ENCODE results near the gene HGFAC.
"Not testable (repeated sequence)": the region's sequence is repeated elsewhere in the genome, so short reads cannot be mapped to it uniquely, and the experiment has no call there.

Gene HGFAC

GRCh38 chr4:3440979-3441500 is 728 bp upstream of the HGFAC start:
- peak in 1 of 56 donors; percentile 28 for DNase-seq

DNA sequence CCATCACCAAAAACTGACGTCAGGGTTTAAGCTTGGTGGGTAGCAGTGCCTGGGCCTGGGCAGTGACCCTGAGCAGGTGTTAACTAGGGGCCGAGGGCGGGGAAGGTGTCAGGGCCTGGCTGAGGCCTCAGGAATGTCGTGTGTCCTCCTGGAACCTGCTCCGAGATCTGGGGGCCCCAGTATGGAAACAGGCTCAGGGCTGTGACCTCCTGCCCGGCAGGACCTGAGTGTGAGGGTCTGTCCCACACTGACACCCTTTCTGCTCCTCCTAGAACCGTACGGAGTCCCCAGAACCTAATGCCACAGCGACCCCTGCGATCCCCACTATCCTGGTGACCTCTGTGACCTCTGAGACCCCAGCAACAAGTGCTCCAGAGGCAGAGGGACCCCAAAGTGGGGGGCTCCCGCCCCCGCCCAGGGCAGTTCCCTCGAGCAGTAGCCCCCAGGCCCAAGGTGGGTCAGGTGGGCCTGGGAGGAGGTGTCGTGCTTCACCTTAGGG is 741 bp downstream of the HGFAC start:
- no peak for DNase-seq

- DNase-seq: peak in 11 of 56 donors; percentile 6 to 62 (median 22)
These were observed 1.4 kb downstream of the HGFAC start for GRCh38 chr4:3442959-3443749.

DNA sequence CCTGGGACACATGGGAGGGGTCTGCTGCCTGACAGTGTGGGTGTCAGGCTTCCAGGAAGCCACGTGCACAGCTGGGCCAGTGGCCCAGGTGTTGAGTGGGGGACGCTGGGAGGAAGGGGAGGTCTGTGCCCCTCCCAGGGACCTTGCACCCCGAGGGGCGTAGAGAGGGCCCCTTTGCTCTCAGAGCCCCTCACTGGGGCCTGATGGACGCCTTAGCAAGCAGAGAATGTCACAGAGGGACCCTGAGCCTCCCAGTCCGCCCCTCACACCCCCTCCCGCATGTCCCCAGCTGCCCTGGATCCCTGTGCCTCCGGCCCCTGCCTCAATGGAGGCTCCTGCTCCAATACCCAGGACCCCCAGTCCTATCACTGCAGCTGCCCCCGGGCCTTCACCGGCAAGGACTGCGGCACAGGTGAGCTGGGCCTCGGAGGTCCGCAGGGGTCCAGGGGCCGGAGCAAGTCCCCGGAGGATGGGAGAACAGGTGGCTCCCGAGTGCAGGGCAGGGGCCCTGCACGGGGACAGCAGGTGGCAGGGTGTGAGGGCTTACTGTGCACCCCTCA is 2.1 kb downstream of the HGFAC start:
- DNase-seq: no peak

DNA sequence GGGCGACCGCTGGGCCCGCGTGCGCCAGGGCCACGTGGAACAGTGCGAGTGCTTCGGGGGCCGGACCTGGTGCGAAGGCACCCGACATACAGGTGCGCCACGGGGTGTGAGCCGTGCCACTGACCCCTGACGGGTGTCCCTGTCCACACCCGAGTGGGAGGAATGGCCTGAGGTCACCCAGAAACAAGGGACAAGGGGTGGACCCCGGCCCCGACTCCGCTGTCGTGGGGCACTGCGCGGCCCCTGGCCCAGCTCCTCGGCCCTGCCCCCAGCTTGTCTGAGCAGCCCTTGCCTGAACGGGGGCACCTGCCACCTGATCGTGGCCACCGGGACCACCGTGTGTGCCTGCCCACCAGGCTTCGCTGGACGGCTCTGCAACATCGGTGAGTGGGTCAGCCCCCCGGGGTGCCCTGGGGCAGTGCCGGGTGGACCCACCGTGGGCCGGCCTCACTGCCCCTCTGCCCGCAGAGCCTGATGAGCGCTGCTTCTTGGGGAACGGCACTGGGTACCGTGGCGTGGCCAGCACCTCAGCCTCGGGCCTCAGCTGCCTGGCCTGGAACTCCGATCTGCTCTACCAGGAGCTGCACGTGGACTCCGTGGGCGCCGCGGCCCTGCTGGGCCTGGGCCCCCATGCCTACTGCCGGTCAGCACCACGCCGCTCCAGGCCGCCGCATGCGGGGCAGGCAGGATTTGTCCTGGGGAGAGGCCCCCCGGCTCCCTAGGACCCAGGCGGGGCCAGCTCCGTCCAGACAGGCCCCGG is 2.8 kb downstream of the HGFAC start:
- DNase-seq: no peak

GRCh38 chr4:3445111-3445820 is 3.5 kb downstream of the HGFAC start:
- no peak for DNase-seq

DNA sequence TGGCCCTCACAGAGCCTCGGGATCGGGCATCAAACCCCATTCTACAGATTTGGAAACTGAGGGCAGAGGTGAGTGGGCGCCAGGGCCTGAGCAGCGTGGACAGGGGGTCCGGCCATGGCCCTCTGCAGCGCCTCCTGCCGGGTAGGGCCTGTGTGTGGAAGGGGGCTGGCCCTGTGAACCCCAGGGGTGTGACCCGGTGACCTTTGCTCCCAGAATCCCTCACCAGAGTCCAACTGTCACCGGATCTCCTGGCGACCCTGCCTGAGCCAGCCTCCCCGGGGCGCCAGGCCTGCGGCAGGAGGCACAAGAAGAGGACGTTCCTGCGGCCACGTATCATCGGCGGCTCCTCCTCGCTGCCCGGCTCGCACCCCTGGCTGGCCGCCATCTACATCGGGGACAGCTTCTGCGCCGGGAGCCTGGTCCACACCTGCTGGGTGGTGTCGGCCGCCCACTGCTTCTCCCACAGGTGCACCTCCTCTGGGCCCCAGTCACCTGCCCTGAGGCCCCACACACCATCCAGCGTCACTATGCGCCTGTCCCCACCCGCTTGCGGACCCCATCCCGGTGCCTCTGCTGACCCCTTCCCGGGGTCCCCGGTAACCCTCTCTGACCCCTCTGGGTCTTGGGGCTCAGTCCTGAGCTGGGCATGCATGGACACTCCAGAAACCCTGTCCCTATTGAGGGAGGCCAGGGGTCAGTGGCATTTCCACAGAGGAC is 4.2 kb downstream of the HGFAC start:
- no peak for DNase-seq

GRCh38 chr4:3446631-3447320 is 5.0 kb downstream of the HGFAC start:
- no peak for DNase-seq

DNA sequence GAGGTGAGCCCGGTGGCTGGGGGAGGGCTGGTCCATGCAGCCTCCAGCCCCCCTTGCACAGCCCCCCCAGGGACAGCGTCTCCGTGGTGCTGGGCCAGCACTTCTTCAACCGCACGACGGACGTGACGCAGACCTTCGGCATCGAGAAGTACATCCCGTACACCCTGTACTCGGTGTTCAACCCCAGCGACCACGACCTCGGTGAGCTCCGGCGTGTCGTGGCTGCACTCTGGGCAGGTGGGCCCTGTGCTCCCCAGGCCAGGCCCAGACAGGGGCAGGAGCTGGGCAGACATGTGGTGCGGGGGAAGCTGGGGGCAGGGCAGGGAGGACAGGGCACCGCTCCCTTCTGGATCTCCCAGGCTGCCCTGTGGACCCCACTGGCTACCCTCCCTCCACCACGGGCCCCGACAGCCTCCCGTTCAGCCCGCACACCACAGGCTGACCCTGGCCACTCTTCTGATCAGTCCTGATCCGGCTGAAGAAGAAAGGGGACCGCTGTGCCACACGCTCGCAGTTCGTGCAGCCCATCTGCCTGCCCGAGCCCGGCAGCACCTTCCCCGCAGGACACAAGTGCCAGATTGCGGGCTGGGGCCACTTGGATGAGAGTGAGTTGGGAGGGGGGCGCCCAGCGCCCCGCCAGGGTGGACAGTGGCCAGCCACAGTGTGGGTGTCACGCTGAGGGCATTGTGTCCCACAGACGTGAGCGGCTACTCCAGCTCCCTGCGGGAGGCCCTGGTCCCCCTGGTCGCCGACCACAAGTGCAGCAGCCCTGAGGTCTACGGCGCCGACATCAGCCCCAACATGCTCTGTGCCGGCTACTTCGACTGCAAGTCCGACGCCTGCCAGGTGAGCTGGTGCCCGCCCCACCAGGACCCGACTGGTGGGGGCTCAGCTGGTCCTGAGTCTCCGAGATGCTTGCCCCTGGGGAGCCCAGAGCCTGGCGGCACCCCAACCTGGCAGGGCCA is 5.9 kb downstream of the HGFAC start:
- no peak for DNase-seq

DNA sequence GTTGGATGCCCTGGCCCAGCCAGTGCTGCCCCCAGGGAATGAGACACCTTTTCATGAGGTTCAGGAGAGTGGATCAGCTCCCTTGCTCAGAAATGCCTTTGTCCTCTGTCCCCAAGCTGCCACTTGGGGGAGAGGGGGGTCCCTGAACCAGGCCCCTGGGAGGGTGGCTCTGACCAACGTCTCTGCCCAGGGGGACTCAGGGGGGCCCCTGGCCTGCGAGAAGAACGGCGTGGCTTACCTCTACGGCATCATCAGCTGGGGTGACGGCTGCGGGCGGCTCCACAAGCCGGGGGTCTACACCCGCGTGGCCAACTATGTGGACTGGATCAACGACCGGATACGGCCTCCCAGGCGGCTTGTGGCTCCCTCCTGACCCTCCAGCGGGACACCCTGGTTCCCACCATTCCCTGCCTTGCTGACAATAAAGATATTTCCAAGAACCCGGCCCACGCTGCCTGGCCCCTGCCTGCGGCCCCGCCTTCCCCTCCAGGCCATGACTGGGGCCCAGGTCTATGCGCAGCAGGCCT is 7.3 kb downstream of the HGFAC start:
- no peak for DNase-seq

DNA sequence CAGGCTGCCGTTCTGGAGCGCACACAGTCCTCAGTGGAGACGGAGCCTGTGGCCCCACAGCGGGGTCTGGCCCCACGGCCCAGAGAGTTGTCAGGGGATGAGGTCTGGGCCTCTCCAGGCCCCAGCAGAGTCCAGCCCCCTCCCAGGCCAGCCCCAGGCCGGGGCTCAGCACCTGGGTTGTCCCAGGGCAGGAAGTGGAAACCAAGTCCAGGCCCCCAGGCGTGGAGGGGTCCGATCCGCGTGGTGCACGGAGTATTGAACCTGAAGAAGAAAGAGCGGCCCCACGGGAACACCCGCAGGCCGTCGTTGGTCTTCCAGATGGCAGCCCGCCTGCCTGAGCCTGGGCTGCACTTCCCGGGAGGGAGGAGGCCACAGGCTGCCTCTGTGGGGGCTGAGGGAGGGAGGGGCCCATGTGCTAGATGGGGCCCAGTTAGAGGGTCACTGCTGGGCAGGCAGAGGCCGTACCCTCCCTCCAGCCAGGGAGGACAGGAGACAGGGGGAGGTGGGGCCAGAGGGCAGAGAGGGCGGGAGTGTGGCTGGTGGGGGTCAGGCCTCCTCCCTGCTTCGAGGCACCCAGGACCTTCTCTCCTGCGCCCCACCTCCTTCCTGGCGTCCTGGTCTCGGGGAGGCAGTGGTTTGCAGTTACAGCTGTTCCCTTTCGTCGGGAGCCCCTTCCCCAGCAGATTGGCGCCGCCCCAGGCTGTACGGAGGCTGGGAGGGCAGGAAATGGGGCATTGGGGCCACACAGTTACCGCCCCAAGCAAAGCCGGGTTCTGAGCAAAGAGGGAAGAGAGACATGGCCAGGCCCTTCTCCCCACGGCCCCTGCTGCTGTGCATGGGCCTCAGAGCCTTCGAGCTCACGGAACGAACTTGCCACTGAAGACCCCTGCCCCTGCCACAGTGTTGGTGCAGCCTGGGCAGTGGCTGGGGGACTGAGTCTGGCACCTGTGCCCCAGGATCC is 8.1 kb downstream of the HGFAC start:
- DNase-seq: no peak

DNA sequence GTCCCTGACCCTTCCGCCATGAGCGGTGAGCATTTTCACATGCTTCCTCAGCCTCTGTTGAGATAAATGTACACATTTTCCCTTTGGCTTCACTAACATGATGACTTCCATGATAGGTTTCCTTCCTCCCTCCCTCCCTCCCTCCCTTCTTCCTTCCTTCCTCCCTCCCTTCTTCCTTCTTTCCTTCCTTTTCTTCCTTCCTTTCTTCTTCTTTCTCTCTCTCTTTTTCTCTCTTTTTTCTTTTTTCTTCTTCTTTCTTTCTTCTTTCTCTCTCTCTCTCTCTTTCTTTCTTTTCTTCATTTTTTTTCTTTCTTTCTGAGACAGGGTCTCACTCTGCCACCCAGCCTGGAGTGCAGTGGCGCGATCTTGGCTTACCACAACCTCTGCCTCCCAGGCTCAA is 8.9 kb downstream of the HGFAC start:
- no peak for DNase-seq

DNA sequence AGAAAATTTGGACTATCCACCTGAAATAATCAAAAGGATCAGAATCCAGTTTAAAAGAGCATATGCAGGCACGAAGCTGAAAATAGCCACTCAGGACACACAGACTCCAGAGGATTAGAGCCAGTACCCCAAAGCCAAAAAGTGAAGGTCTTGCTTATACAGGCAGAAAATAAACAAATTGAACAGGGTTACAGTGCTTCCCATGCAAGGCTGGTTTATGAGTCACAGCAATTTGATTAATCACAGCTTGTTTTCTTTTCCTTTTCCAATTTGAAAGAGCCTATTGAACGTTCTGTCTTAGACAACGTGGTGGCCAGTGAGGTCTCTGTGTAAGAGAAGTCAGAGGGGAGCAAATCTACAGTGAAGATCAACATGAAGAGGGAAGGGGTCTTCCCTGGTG is 10.2 kb downstream of the HGFAC start:
- DNase-seq: no peak

DNA sequence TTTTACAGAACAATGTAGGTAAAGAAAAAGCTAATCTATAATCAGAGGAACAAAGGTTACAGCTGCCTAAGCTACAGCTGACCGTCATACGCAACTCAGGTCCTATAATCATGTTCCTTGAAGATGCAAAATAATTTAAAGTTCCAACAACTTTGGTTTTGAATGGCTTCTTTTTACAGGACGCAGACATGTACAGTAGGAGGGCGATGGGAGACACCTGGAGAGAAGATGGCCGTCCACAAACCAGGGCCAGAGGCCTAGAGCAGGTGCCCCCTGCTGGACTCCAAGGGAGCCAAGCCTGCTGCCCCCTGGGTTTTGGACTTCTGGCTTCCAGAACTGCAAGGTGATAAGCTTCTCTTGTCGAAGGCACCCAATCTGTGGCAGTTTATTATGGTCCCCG is 10.6 kb downstream of the HGFAC start:
- DNase-seq: no peak

- DNase-seq: not testable (repeated sequence)
These were observed 13.8 kb downstream of the HGFAC start for GRCh38 chr4:3455596-3455995.

DNA sequence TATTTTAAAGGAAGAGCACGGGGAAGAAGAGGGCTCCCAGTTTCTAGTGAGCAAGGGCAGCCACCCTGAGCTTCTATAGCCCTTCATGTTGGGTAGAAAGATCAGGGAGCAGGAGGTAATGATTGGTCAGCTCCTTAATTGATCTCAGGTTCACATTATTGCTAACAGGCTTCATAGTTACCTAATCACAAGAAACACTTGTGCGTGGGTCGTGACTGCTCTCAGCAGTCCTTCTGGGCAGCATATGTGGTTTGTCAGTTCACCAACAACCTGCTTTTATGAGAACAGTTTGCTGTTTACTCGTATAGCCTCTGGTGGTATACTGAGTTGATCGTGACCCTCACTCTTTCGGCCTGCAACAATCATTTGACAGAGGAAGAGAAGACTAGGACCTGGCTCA is 16.6 kb downstream of the HGFAC start:
- no peak for DNase-seq

GRCh38 chr4:3459156-3459555 is 17.4 kb downstream of the HGFAC start:
- not testable (repeated sequence) for DNase-seq

All from nucleus accumbens (tissue), 56 donors.